Osteoblast (primary cell): ENCODE results near the gene MEF2C. TPM values are rescaled to one million over a fixed set of nuclear protein-coding genes. Genes with fewer than 3 reads are reported as not detected.

Source experiments
- DNase-seq: peaks from one replicate; pipeline ENCODE4 v3.0.0; 2011; ENCODE audit warnings: low spot score, mixed read lengths; ENCODE audit not compliant: insufficient read length; ENCODE audit errors: missing footprints
- H2AFZ ChIP-seq: 2 replicates; pipeline ENCODE4 v1.6.0; 2011; ENCODE audit warnings: mild to moderate bottlenecking, low read length
- H3K27ac ChIP-seq: 2 replicates; pipeline ENCODE4 v1.5.1; 2011; ENCODE audit warnings: mild to moderate bottlenecking, low read depth, low read length, moderate library complexity
- H3K27me3 ChIP-seq: 2 replicates; pipeline ENCODE4 v1.6.0; 2012; ENCODE audit warnings: mild to moderate bottlenecking, control low read depth, inconsistent platforms, low read length, moderate library complexity; ENCODE audit not compliant: insufficient read depth
- H3K36me3 ChIP-seq: 2 replicates; pipeline ENCODE4 v1.5.1; 2011; ENCODE audit warnings: mild to moderate bottlenecking, low read length, control low read depth, moderate library complexity; ENCODE audit not compliant: insufficient read depth
- H3K4me1 ChIP-seq: 2 replicates; pipeline ENCODE4 v1.5.1; 2011; ENCODE audit warnings: mild to moderate bottlenecking, low read length, control low read depth, moderate library complexity; ENCODE audit not compliant: insufficient read depth
- H3K4me2 ChIP-seq: 2 replicates; pipeline ENCODE4 v1.6.0; 2011; ENCODE audit warnings: mild to moderate bottlenecking, low read length; ENCODE audit not compliant: insufficient read depth
- H3K4me3 ChIP-seq: fragments of 200-600 bp; sonication (generic); 3 replicates; pipeline ENCODE4 v1.5.1; 2012; ENCODE audit warnings: mild to moderate bottlenecking, low read length, inconsistent platforms; ENCODE audit not compliant: insufficient read depth
- H3K79me2 ChIP-seq: 2 replicates; pipeline ENCODE4 v1.6.0; 2012; ENCODE audit warnings: mild to moderate bottlenecking, low read length, control low read depth, inconsistent platforms; ENCODE audit not compliant: insufficient read depth
- H3K9me3 ChIP-seq: 2 replicates; pipeline ENCODE4 v1.5.1; 2011; ENCODE audit warnings: low read depth, low read length, control low read depth
- H4K20me1 ChIP-seq: 2 replicates; pipeline ENCODE4 v1.6.0; 2012; ENCODE audit warnings: mild to moderate bottlenecking, low read length, control low read depth; ENCODE audit not compliant: insufficient read depth
- CTCF ChIP-seq: IDR thresholded peaks from 2 replicates; pipeline ENCODE4 v1.5.1; 2011; ENCODE audit warnings: mild to moderate bottlenecking, low read depth, low read length, moderate library complexity; ENCODE audit errors: extremely low read depth
- total RNA-seq: library from RNA; depleted of rRNA; stranded (reverse); fragments of >200 nt; gene quantifications from 2 replicates; pipeline ENCODE4 v1.2.3, GENCODE V29; 2012

MEF2C gene
- total RNA-seq, 1 donor = 13.4 TPM

DNA sequence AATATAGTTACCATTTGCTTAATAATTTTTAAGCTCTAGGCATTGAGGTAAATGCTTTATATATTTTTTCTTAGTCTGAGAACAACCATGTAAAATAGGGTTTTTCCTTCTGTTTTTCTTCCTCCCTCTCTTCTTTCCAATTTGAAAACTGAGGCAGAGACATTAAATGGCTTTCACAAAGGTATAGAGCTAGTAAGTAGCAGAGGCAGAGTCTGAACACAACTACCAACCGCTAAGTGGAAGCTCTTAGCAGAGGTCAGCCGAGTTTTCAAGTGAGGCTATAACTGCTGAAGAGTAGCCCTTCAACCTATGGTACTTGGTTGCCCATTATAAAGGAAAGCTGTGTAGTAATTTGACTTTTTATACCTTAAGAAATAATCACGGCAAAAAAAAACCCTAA, 187.1 kb downstream of the MEF2C start:
- Histone ChIP-seq H2AFZ (no peak overlapping the region), H3K36me3 (no peaks in the 10 kb centered on the region), H3K4me2 (no peak overlapping the region), H3K4me3 (no peak overlapping the region), H3K27me3 (peaks cover 56% of the 10 kb centered on the region), H4K20me1 (no peaks in the 10 kb centered on the region), H3K79me2 (no peaks in the 10 kb centered on the region), H3K9me3 (no peaks in the 10 kb centered on the region), H3K4me1 (peaks cover 5% of the 10 kb centered on the region), H3K27ac (no peak overlapping the region)
- DNase-seq = no peak
- no peak for TF ChIP-seq CTCF

- peak overlapping the region; percentile 48 for H3K4me2 ChIP-seq
- peak overlapping the region; percentile 30 for H3K4me3 ChIP-seq
- peaks cover 63% of the 10 kb centered on the region for H3K27me3 ChIP-seq
These were observed 187.8 kb downstream of the MEF2C start for GRCh38 chr5:88695232-88695631.

GRCh38 chr5:88694023-88694679, 188.8 kb downstream of the MEF2C start:
- Histone ChIP-seq H3K9me3 (no peaks in the 10 kb centered on the region), H3K4me2 (no peak overlapping the region), H3K36me3 (no peaks in the 10 kb centered on the region), H3K27ac (no peak overlapping the region), H4K20me1 (no peaks in the 10 kb centered on the region), H2AFZ (no peak overlapping the region), H3K4me3 (no peak overlapping the region), H3K4me1 (peaks cover 9% of the 10 kb centered on the region), H3K27me3 (peaks cover 74% of the 10 kb centered on the region), H3K79me2 (no peaks in the 10 kb centered on the region)
- DNase-seq = no peak
- TF ChIP-seq CTCF = no peak

More at GRCh38 chr5:88695232-88695631, 187.8 kb downstream of the MEF2C start:
- Histone ChIP-seq H3K27ac (no peak overlapping the region), H3K79me2 (no peaks in the 10 kb centered on the region), H3K4me1 (peaks cover 9% of the 10 kb centered on the region), H4K20me1 (no peaks in the 10 kb centered on the region), H3K36me3 (no peaks in the 10 kb centered on the region), H2AFZ (peak overlapping the region; percentile 29), H3K9me3 (no peaks in the 10 kb centered on the region)
- no peak for TF ChIP-seq CTCF
- DNase-seq = no peak

DNA sequence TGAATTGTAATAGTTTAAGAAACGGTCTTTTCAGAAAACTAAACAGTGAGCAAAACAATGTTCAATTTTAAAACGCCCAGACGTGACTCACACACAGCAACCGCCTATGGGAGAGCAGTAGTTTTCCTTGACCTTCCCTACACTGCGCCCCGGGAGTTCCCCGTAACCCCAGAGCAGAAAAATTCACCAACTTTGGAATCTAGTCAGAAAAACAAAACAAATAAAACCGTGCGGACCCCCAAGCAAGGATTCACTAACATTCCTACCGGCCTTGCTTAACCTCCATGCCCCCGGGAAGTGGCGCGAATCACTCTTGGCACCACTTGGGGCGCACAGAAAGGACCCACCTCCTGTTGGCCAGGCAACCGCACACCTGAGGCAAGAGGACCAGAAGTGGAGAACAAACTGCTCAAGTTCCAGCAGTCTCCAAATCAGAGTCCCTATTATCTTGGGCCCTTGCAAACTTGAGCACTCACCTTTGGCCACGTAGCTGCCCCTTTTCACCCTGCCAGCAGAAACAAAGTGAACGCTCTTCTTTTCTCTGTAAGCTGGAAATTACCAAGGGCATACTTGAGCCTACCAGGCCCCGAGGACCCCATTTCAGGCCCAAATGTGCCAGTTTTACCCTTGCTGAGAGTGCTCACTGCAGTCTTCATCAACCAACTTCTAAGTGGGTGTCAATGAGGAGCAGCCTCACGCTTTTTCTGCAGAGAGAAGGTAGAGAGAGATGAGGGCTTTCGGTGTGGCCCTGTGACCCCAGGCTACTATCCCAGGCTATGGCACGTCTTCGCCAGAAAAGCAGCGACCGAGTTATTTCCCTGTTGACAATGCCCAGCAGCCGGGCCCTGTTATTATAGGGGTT, 189.7 kb downstream of the MEF2C start:
- Histone ChIP-seq H3K79me2 (no peaks in the 10 kb centered on the region), H3K4me1 (peaks cover 9% of the 10 kb centered on the region), H4K20me1 (no peaks in the 10 kb centered on the region), H3K36me3 (no peaks in the 10 kb centered on the region), H3K4me2 (peak overlapping the region; percentile 84), H3K9me3 (no peaks in the 10 kb centered on the region), H3K4me3 (no peak overlapping the region), H3K27me3 (peaks cover 83% of the 10 kb centered on the region), H3K27ac (no peak overlapping the region), H2AFZ (no peak overlapping the region)
- DNase-seq = peak; percentile 53
- TF ChIP-seq CTCF = no peak
